ENCODE data around the gene CRMP1.

Gene CRMP1

DNA sequence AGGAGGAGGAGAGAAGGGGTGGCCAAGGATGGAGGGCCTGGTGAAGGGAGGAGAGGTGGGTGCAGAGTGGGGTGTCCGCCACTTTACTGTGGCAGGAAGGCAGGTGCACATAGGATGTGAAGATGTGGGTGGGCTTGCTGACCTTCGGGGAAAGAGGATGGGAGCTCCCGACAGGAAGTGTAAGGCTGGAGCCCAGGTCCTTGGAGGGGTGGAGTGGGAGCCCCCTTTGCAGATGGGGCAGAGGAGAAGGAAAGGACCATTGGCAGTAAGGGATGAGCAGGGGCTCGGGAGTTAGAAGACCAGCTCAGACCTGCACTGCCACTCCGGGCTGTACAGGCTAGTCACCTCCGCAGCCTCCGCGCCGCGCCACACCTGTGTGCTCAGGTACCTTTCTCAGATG lies 92.4 kb downstream of the CRMP1 start:
- H3K27ac Mint-ChIP-seq: no peak overlapping the region
- H3K36me3 Mint-ChIP-seq: no peaks in the 10 kb centered on the region
- CTCF ChIA-PET: interaction anchor here (0.9 kb wide), 1 partner anchor 12 kb away, joined by 3 read pairs; no protein-coding TSS in a partner anchor
- H3K27me3 Mint-ChIP-seq: no peaks in the 10 kb centered on the region
- no peak for DNase-seq
- H3K4me3 Mint-ChIP-seq: no peak overlapping the region
- peaks cover 2% of the 10 kb centered on the region for H3K9me3 Mint-ChIP-seq
- no peaks in the 10 kb centered on the region for H3K4me1 Mint-ChIP-seq

DNA sequence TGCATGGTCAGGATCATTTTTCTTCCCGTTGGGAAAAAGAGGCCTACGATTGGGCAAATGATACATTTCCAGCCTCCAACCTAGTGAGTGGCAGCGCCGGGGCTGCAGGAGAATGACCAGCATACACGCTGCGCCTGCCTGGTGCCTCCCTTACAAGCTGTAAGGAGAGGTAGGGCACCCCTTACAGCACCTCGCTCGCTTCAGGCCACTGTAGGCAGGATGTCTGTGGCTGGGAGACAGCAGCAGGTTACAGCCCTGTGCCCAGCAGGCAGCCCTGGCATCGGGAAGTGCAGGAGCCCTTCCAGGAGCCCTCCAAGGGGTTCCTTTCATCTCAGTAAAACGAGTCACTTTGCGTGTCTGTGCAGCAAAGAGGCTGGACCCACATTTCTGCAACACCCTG lies 93.5 kb downstream of the CRMP1 start:
- Mint-ChIP-seq H3K27ac (no peak overlapping the region), H3K4me1 (no peaks in the 10 kb centered on the region), H3K9me3 (peaks cover 2% of the 10 kb centered on the region), H3K36me3 (no peaks in the 10 kb centered on the region), H3K27me3 (no peaks in the 10 kb centered on the region), H3K4me3 (no peak overlapping the region)
- CTCF ChIA-PET: no interaction called here
- DNase-seq: no peak

DNA sequence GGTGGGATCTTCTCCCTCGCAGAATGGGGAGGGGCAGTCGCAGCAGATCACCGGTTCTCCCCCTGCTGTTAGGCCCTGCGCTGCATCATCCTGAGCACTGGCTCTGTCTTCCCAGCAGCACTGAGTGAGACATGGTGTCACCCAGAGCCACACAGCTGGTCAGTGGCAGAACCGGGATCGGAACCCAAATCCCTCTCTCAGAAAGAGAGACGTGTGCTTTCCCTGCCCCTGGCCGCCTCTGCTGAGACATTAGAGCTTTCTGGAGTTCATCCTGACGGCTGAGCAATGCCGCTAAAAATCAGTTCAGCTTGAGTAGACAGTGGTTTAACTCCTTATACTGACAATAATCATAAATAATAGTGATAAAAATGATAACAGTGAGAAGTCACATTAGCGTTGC lies 93.9 kb downstream of the CRMP1 start:
- CTCF ChIA-PET: no interaction called here

DNA sequence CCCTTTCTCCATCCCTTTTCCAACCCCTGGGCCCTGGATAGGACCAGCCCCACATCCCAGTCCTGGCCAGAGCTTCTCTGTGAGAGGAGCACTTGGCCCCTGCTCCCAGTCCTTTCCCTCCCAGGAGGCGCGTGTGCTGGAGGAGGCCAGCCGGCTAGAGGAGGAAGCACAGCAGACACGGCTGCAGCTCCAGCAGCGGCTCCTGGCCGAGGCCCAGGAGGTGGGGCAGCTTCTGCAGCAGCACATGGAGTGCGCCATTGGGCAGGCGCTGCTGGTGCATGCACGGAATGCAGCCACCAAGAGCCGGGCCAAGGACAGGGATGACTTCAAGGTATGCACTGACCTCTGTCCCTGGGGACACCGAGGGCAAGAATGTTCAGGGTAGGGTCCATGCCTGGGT lies 94.4 kb downstream of the CRMP1 start:
- CTCF ChIA-PET: no interaction called here
- DNase-seq: no peak
- peaks cover 2% of the 10 kb centered on the region for H3K9me3 Mint-ChIP-seq
- no peak overlapping the region for H3K4me3 Mint-ChIP-seq
- no peak overlapping the region for H3K27ac Mint-ChIP-seq
- no peaks in the 10 kb centered on the region for H3K36me3 Mint-ChIP-seq
- H3K4me1 Mint-ChIP-seq: no peaks in the 10 kb centered on the region
- H3K27me3 Mint-ChIP-seq: no peaks in the 10 kb centered on the region

More for the DNA sequence above, 93.9 kb downstream of the CRMP1 start:
- Mint-ChIP-seq H3K4me3 (no peak overlapping the region), H3K27me3 (no peaks in the 10 kb centered on the region), H3K36me3 (no peaks in the 10 kb centered on the region), H3K9me3 (peaks cover 2% of the 10 kb centered on the region), H3K27ac (no peak overlapping the region), H3K4me1 (no peaks in the 10 kb centered on the region)
- no peak for DNase-seq

DNA sequence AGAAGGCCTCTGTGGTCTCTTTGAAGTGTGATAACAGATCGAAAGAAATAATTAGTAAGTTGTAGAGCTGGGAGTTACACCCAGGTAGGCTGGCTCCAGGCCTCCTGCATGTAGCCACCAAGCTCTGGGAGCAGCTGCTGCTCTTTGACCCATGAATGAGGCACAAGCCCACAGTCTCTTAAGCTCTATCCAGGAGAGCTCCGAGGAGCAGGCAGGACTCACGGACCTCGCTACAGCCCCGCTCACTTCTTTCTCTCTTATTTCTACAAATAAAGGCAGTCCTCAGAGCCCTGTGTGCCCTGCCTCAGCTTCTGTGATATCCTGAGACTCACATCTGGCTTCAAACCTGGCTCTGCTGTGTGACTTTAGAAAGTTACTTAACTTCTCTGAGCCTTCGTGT lies 95.0 kb downstream of the CRMP1 start:
- no peak for DNase-seq
- H3K27me3 Mint-ChIP-seq: no peaks in the 10 kb centered on the region
- no peaks in the 10 kb centered on the region for H3K36me3 Mint-ChIP-seq
- H3K9me3 Mint-ChIP-seq: peaks cover 2% of the 10 kb centered on the region
- H3K4me1 Mint-ChIP-seq: no peaks in the 10 kb centered on the region
- no peak overlapping the region for H3K27ac Mint-ChIP-seq
- no peak overlapping the region for H3K4me3 Mint-ChIP-seq
- CTCF ChIA-PET: no interaction called here

DNA sequence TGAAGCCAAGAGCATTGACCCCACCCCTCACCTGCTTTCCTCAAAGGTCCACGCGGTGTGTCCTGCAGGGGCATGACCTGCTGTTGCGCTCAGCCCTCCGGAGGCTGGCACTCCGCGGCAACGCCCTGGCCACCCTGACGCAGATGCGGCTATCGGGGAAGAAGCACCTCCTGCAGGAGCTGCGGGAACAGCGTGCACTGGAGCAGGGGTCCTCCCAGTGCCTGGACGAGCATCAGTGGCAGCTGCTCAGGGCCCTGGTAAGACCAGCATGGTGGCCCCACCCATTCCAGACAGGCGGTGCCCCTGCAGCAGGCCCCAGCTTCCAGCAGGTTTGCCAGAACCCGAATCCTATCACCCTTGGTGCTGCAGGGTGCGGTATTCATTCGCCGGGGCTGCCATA lies 95.9 kb downstream of the CRMP1 start:
- H3K36me3 Mint-ChIP-seq: no peaks in the 10 kb centered on the region
- H3K4me1 Mint-ChIP-seq: no peaks in the 10 kb centered on the region
- H3K27me3 Mint-ChIP-seq: no peaks in the 10 kb centered on the region
- peaks cover 2% of the 10 kb centered on the region for H3K9me3 Mint-ChIP-seq
- CTCF ChIA-PET: no interaction called here
- H3K4me3 Mint-ChIP-seq: no peak overlapping the region
- H3K27ac Mint-ChIP-seq: no peak overlapping the region
- DNase-seq: no peak

DNA sequence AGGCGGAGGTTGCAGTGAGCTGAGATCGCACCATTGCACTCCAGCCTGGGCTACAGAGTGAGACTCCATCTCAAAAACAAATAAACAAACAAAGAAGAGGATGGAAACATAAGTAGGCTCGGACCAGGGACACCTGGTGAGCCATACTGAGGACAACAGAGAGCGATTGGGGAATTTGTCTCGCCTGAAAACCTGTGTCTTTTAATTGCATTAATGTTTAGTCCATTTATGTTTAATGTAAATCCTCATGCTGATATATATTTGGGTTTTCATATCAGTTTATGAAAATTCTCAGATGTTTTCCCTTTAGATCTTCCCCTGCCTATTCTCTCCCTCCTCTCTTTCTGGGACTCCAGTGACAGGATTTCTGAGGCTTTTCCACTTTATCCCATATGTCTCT lies 97.3 kb downstream of the CRMP1 start:
- H3K9me3 Mint-ChIP-seq: peaks cover 2% of the 10 kb centered on the region
- H3K36me3 Mint-ChIP-seq: no peaks in the 10 kb centered on the region
- no peaks in the 10 kb centered on the region for H3K4me1 Mint-ChIP-seq
- H3K4me3 Mint-ChIP-seq: no peak overlapping the region
- CTCF ChIA-PET: no interaction called here
- no peak for DNase-seq
- H3K27ac Mint-ChIP-seq: no peak overlapping the region
- H3K27me3 Mint-ChIP-seq: no peaks in the 10 kb centered on the region

DNA sequence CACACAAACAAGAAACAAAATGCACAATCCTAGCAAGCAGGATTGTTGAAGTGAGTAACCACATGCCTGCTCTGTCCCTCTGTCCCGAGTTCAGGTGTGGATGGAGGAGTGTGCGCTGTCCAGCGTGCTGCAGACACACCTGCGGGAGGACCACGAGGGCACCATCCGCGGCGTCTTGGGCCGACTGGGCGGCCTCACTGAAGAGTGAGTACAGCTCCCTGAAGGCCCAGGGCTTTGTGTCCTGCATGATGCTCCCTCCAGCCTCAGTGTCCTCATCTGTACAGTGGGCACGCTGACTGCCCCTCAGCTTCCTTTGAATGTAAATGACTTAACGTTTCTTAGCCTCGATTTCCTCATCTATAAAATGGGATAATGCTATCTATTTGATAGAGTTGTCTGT lies 99.4 kb downstream of the CRMP1 start:
- Mint-ChIP-seq H3K4me3 (no peak overlapping the region), H3K27ac (no peak overlapping the region), H3K36me3 (no peaks in the 10 kb centered on the region), H3K9me3 (peaks cover 2% of the 10 kb centered on the region), H3K27me3 (no peaks in the 10 kb centered on the region), H3K4me1 (no peaks in the 10 kb centered on the region)
- DNase-seq: no peak
- CTCF ChIA-PET: interaction anchor here (1.2 kb wide), 1 partner anchor 20 kb away, joined by 3 read pairs; no protein-coding TSS in a partner anchor

DNA sequence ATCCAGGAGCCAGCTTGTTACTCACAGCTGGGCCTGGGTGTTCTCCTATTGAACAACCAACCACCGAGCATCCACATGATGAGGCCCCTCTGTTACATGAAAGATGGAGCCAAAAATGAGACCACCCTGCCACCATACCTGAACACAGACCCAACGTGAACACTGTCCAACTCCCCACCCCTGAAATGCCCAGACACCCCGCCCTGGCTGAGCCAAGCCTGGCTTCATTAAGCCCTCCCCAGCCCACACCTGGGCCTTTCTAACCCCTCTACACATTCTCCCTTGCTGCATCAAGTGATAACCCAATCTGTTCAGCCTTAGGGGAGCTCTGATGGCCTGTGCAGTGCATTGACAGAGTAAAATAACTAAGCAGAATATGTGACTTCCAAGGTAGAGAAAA lies 101.2 kb downstream of the CRMP1 start:
- H3K9me3 Mint-ChIP-seq: peaks cover 2% of the 10 kb centered on the region
- CTCF ChIA-PET: interaction anchor here (0.8 kb wide), 1 partner anchor 284 kb away, joined by 4 read pairs; no protein-coding TSS in a partner anchor
- H3K4me1 Mint-ChIP-seq: no peaks in the 10 kb centered on the region
- DNase-seq: no peak
- no peaks in the 10 kb centered on the region for H3K27me3 Mint-ChIP-seq
- no peak overlapping the region for H3K4me3 Mint-ChIP-seq
- no peak overlapping the region for H3K27ac Mint-ChIP-seq
- no peaks in the 10 kb centered on the region for H3K36me3 Mint-ChIP-seq

DNA sequence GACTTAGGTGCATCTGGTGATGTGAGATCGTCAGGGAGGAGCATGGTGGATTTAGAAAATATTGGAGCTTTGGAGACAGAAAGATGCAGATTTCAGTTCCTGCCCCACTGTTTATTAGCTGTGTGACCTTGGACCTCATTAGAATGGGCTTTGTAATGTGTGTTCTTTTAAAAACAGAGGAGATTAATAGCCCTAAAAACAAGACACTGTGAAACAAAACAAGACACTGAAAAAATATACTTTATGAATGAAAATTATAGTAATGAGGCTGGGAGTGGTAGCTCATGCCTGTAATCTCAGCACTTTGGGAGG lies 102.4 kb downstream of the CRMP1 start:
- H3K36me3 Mint-ChIP-seq: no peaks in the 10 kb centered on the region
- no peak overlapping the region for H3K4me3 Mint-ChIP-seq
- H3K9me3 Mint-ChIP-seq: no peaks in the 10 kb centered on the region
- no peaks in the 10 kb centered on the region for H3K27me3 Mint-ChIP-seq
- CTCF ChIA-PET: interaction anchor here (0.7 to 0.9 kb wide), 2 partner anchors 796 to 847 kb away, joined by 3 read pairs; no protein-coding TSS in a partner anchor
- DNase-seq: no peak
- H3K4me1 Mint-ChIP-seq: no peaks in the 10 kb centered on the region
- no peak overlapping the region for H3K27ac Mint-ChIP-seq

DNA sequence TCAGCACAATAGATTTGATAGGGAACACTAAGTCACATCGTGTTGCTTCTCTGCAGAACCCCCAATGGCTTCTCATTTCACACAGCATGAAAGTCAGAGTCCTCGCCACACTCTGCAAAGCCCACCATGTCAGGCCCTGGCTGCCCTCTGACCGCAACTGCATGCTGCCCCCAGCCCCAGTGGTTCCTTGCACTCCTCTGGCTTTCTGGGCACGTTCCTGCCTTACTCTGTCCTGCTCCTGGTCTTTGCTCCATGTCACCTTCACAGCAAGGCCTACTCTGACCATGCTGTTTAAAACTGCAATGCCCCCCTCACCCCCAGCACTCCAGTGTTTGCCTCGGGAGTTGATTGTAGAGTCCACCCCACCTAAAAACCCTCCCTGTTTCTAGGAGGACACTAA lies 103.7 kb downstream of the CRMP1 start:
- no peaks in the 10 kb centered on the region for H3K4me1 Mint-ChIP-seq
- H3K36me3 Mint-ChIP-seq: no peaks in the 10 kb centered on the region
- CTCF ChIA-PET: no interaction called here
- no peak for DNase-seq
- H3K27me3 Mint-ChIP-seq: no peaks in the 10 kb centered on the region
- H3K4me3 Mint-ChIP-seq: no peak overlapping the region
- H3K27ac Mint-ChIP-seq: no peak overlapping the region
- no peaks in the 10 kb centered on the region for H3K9me3 Mint-ChIP-seq

DNA sequence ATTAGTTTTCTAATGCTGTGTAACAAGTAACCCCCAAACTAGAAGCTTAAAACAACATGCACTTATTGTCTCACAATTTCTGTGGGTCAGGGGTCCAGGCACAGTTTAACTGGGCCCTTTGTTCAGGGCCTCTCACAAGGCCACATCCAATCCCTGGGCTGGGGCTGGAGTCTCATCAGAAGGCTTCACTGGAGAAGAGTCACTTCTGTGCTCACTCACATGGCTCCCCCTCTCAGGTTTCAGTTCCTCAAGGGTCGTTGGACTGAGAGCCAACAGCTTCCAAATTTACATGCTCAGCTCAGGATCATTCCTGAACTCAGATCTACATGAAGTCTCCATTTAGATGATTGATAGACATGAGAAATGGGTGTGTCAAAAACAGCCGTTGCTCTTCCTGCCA lies 104.7 kb downstream of the CRMP1 start:
- no peaks in the 10 kb centered on the region for H3K9me3 Mint-ChIP-seq
- CTCF ChIA-PET: no interaction called here
- no peak overlapping the region for H3K4me3 Mint-ChIP-seq
- H3K4me1 Mint-ChIP-seq: no peaks in the 10 kb centered on the region
- H3K27ac Mint-ChIP-seq: no peak overlapping the region
- DNase-seq: no peak
- H3K27me3 Mint-ChIP-seq: no peaks in the 10 kb centered on the region
- H3K36me3 Mint-ChIP-seq: no peaks in the 10 kb centered on the region

DNA sequence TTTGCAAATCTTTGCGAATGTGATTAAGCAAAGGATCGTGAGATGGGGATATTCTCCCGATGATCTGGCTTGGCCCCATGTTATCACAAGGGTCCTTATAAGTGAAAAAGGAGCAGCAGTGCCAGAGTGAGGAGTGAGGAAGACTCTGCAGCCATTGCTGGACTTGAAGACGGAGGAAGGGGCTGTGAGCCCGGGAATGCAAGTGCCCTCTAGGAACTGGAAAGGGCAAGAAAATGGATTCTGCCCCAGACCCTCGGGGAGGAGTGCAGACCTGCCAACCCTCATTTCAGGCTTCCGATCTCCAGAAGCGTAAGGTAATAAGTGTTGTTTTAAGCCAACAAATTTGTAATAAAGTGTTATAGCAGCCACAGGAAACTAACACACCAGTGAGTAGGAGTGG lies 105.6 kb downstream of the CRMP1 start:
- H3K4me1 Mint-ChIP-seq: no peaks in the 10 kb centered on the region
- H3K27me3 Mint-ChIP-seq: no peaks in the 10 kb centered on the region
- CTCF ChIA-PET: no interaction called here
- no peak overlapping the region for H3K27ac Mint-ChIP-seq
- DNase-seq: no peak
- H3K36me3 Mint-ChIP-seq: no peaks in the 10 kb centered on the region
- peaks cover 5% of the 10 kb centered on the region for H3K9me3 Mint-ChIP-seq
- no peak overlapping the region for H3K4me3 Mint-ChIP-seq

DNA sequence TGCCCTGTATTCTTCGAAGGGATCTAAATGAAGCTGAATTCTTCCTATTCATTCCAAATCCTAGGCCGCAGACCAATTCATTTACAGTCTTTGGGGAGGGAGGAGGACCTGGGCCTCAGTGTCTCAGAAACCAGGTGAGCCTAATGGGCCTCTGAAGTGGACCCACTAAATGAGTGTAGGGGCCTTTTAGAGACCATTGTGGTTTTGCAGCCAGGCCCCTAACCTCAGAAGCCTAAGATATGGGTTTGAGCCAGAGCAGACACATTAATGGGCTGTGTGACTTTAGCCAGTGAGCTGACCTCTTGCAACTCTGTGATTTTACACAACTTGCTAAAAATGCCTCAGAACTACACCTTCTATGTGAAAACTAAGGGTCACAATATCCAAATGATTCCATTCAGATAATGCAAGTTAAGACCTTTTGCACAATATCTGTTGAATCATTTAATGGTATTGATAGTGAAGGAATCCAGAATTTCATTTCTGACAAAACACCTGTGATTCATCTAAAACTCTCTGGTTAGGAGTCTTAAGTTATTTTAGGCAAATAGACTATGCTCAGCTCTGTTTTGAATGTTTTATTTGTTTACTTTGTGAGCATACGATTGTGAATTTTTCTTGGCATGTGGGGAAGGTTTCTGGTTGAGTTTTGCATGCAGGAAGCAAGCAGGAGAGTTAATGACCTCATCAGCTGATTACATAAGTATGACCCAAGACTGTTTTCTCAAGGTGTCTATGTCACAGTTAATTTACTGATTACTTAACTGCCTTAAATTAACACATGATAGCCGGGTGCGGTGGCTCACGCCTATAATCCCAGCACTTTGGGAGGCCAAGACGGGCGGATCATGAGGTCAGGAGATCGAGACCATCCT lies 106.8 kb downstream of the CRMP1 start:
- H3K4me3 Mint-ChIP-seq: no peak overlapping the region
- no peaks in the 10 kb centered on the region for H3K36me3 Mint-ChIP-seq
- peaks cover 7% of the 10 kb centered on the region for H3K9me3 Mint-ChIP-seq
- no peaks in the 10 kb centered on the region for H3K27me3 Mint-ChIP-seq
- no peak for DNase-seq
- H3K27ac Mint-ChIP-seq: no peak overlapping the region
- CTCF ChIA-PET: no interaction called here
- H3K4me1 Mint-ChIP-seq: no peaks in the 10 kb centered on the region

DNA sequence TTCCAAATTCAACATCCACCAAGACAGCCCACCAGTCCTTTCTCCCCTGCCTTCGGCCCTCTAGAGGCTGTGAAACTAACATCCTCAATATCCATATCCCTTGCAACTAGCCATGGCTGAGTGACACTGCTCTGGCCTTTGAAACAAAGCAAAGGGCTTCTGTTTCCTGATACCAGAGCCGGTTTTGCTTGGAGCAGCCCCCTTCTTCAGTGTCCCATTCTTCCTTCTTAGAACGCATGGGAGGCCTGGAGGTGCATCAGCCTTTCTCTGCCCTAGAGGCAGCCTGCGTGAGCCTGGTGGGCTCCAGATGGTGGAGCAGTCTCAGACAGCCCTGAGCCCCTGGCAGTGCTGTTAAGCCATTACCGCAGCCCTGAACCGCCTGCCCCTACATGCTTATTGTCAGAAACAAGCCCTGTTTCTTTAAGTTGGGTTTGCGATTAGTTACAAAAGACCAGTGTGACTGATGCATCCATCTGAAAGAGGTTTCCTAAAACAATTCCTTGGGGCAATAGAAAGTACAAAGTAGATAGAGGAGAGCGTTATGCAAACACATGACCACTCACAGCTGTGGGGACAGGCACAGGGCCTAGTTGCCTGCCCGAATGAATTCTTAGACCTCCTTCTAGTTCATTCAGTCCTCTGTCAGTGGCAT lies 107.8 kb downstream of the CRMP1 start:
- CTCF ChIA-PET: no interaction called here
- H3K36me3 Mint-ChIP-seq: no peaks in the 10 kb centered on the region
- no peaks in the 10 kb centered on the region for H3K4me1 Mint-ChIP-seq
- H3K27me3 Mint-ChIP-seq: no peaks in the 10 kb centered on the region
- H3K4me3 Mint-ChIP-seq: no peak overlapping the region
- H3K9me3 Mint-ChIP-seq: peaks cover 7% of the 10 kb centered on the region
- no peak overlapping the region for H3K27ac Mint-ChIP-seq
- no peak for DNase-seq
